Small intestine (tissue), 7 donors: ENCODE measurements around the gene LRRC45. TPM values are rescaled to one million over a fixed set of nuclear protein-coding genes. Genes with fewer than 3 reads are reported as not detected.

ENCODE experiments used
- DNase-seq, 2 donors: peaks; one replicate each; pipeline versions ENCODE4 v3.0.0 to v3.0.0-alpha.2; 2013
- FAIRE-seq: peaks from 2 replicates; lab custom pipeline; 2012; peaks lifted over from hg19 to GRCh38; lab: Jason Lieb, UNC
- H3K27ac ChIP-seq, 3 donors: one replicate each; pipeline ENCODE4 v1.5.1; 2013; ENCODE audit warnings: low read length in 2 of 3, mild to moderate bottlenecking in 2 of 3, control low read depth in 1 of 3, inconsistent platforms in 1 of 3, low read depth in 1 of 3, moderate library complexity in 1 of 3
- H3K27me3 ChIP-seq, 3 donors: one replicate each; pipeline ENCODE4 v1.6.1; 2013; ENCODE audit warnings: low read length in 3 of 3, inconsistent platforms in 1 of 3; ENCODE audit not compliant: control insufficient read depth in 3 of 3, insufficient read depth in 3 of 3
- H3K36me3 ChIP-seq, 3 donors: one replicate each; pipeline ENCODE4 v1.6.1; 2013; ENCODE audit warnings: low read length in 3 of 3, inconsistent platforms in 1 of 3, low read depth in 1 of 3, mild to moderate bottlenecking in 1 of 3, moderate library complexity in 1 of 3; ENCODE audit not compliant: control insufficient read depth in 3 of 3, insufficient read depth in 2 of 3
- H3K4me1 ChIP-seq, 3 donors: one replicate each; pipeline ENCODE4 v1.6.1; 2013; ENCODE audit warnings: low read length in 2 of 3, inconsistent platforms in 1 of 3, low read depth in 1 of 3, mild to moderate bottlenecking in 1 of 3, moderate library complexity in 1 of 3; ENCODE audit not compliant: control insufficient read depth in 3 of 3, insufficient read depth in 2 of 3
- H3K4me3 ChIP-seq, 3 donors: one replicate each; pipeline ENCODE4 v1.5.1; 2013; ENCODE audit warnings: low read length in 3 of 3, control low read depth in 1 of 3, inconsistent platforms in 1 of 3, low read depth in 1 of 3, mild to moderate bottlenecking in 1 of 3, moderate library complexity in 1 of 3
- H3K9me3 ChIP-seq, 2 donors: one replicate each; pipeline ENCODE4 v1.6.1; 2013; ENCODE audit warnings: low read depth in 1 of 2, low read length in 1 of 2; ENCODE audit not compliant: control insufficient read depth in 2 of 2, insufficient read depth in 1 of 2
- WGBS, 3 donors: extraction: QIAGEN DNeasy Blood & Tissue Kit; methylation state at CpG; one replicate each; pipeline ENCODE4 v1.1.7; 2013; 5-methylcytosine and 5-hydroxymethylcytosine counted together
- polyA plus RNA-seq, 4 donors: library from polyadenylated mRNA; stranded (reverse) in 3 of 4; unstranded in 1 of 4; fragments of 200-250 nt in 3 of 4; fragments of 120-200 nt in 1 of 4; gene quantifications; one replicate each; pipeline versions ENCODE4 v1.2.1 to v1.2.3, GENCODE V29; 2013
- donor health status: healthy with polysubstance abuse.
- donor health status: control.
- donor health status: control.
- donor health status: Bipolar disorder and iron deficiency.
- donor health status: healthy.

LRRC45 gene
- polyA plus RNA-seq, 4 donors = 10.8 to 26.7 (median 16.4) TPM

DNA sequence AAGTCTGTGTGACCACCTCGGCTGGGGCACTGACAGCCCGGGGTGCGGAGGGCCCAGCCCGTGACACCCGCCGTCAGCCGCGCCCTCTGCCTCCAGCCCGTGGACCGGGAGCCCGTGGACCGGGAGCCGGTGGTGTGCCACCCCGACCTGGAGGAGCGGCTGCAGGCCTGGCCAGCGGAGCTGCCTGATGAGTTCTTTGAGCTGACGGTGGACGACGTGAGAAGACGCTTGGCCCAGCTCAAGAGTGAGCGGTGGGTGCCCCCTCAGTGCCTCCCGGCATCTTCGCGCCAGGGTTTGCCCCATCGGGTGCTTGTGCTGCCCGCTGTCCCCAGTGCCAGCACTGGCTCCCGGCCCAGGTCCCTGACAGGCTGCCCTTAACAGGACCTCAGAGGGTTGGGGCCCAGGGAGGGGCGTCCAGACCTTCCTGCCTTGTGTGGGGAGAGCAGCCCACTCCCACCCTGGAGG, 14.1 kb upstream of the LRRC45 start:
- no peak overlapping the region for H3K27ac ChIP-seq
- H3K9me3 ChIP-seq = no peaks in the 10 kb centered on the region
- H3K4me3 ChIP-seq = no peak overlapping the region
- peaks cover 0 to 80% (median 2%) of the 10 kb centered on the region in 3 donors for H3K36me3 ChIP-seq
- no peaks in the 10 kb centered on the region for H3K4me1 ChIP-seq
- DNase-seq (no peak), FAIRE-seq (no peak)
- WGBS, 3 donors = 90 to 93% (median 92%) methylated on average over 15 to 28 of the region's 28 CpGs
- no peaks in the 10 kb centered on the region for H3K27me3 ChIP-seq

DNA sequence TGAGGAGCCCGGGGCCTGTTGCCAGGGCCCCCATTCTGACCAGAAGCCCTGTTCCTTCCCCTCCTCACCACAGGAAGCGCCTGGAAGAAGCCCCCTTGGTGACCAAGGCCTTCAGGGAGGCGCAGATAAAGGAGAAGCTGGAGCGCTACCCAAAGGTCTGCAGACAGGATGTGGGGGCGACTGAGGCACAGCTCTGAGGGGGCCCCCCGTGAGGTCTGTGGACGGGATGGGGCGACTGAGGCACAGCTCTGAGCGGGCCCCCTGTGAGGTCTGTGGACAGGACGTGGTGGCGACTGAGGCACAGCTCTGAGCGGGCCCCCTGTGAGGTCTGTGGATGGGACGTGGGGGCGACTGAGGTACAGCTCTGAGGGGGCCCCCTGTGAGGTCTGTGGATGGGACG, 13.7 kb upstream of the LRRC45 start:
- H3K27ac ChIP-seq = no peak overlapping the region
- H3K4me3 ChIP-seq = no peak overlapping the region
- 82 to 86% (median 83%) methylated on average over 15 of the region's 15 CpGs for WGBS, 3 donors
- DNase-seq = no peak
- H3K4me1 ChIP-seq = no peaks in the 10 kb centered on the region
- H3K27me3 ChIP-seq = no peaks in the 10 kb centered on the region
- no peaks in the 10 kb centered on the region for H3K9me3 ChIP-seq
- H3K36me3 ChIP-seq = peaks cover 0 to 80% (median 2%) of the 10 kb centered on the region in 3 donors
- FAIRE-seq = no peak

GRCh38 chr17:82010575-82011525, 12.3 kb upstream of the LRRC45 start:
- Histone ChIP-seq H3K9me3 (no peaks in the 10 kb centered on the region), H3K27me3 (no peaks in the 10 kb centered on the region), H3K4me1 (no peaks in the 10 kb centered on the region), H3K27ac (no peak overlapping the region), H3K36me3 (peaks cover 0 to 71% (median 0%) of the 10 kb centered on the region in 3 donors), H3K4me3 (no peak overlapping the region)
- WGBS, 3 donors = 92 to 93% (median 93%) methylated on average over 34 to 39 of the region's 39 CpGs
- FAIRE-seq (no peak), DNase-seq (no peak)

DNA sequence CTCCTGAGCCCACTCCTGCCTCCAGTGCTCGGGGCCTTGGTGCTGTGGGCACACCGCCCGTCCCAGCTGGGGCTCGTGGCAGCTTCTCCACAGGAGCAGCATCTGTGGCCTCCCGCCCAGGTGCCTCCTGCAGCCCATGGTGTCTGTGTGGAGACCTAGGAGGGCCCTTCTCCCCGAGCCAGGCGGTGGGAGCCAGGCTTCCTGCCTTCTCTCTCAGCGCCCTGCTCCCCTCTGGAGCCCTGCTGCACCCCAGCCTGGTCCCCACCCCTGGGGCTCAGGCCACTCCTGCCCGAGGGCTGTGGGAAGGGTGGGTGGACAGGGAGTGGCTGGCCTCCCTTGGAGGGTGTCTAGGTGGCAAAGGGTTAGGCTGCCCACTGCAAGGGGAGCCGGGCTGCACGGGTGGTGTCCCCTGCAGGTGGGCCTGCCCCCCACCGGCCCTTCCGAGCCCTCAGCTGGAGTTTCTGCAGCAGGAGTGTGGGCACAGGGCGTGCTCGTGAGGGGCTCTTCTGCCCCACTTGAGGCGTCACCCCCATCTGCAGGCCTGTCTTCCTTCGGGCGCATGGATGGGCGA, 11.4 kb upstream of the LRRC45 start:
- DNase-seq (no peak), FAIRE-seq (no peak)
- Histone ChIP-seq H3K4me1 (no peaks in the 10 kb centered on the region), H3K9me3 (no peaks in the 10 kb centered on the region), H3K36me3 (peaks cover 0 to 68% (median 0%) of the 10 kb centered on the region in 3 donors), H3K27ac (no peak overlapping the region), H3K4me3 (no peak overlapping the region), H3K27me3 (no peaks in the 10 kb centered on the region)
- 89 to 93% (median 93%) methylated on average over 17 to 19 of the region's 19 CpGs for WGBS, 3 donors

DNA sequence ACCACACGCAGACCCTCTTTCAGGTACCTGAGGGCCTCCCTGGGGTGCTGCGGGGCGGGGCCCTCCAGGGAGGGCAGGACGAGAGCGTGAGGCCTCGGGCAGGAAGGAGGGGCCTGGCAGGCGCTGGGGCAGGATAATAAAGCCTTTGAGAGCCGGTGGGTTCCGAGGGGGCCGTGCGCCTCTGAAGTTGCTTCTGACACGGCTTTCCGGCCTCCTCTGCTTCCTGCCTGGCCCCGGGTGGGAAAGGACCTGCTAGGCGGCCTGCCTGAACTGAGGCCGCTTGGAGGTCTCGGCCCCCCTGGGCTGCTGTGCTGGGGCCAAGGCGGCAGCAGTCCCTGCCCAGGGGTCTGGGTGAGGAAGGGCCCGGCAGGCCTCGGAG, 10.9 kb upstream of the LRRC45 start:
- no peak for FAIRE-seq

GRCh38 chr17:82012640-82013295, 10.3 kb upstream of the LRRC45 start:
- 86 to 97% (median 92%) methylated on average over 16 to 19 of the region's 19 CpGs for WGBS, 3 donors
- no peak overlapping the region for H3K4me3 ChIP-seq
- DNase-seq = no peak
- peaks cover 0 to 71% (median 0%) of the 10 kb centered on the region in 3 donors for H3K36me3 ChIP-seq
- H3K4me1 ChIP-seq = no peaks in the 10 kb centered on the region
- no peak for FAIRE-seq
- no peak overlapping the region for H3K27ac ChIP-seq
- H3K9me3 ChIP-seq = no peaks in the 10 kb centered on the region
- no peaks in the 10 kb centered on the region for H3K27me3 ChIP-seq

More for the DNA sequence above, 10.9 kb upstream of the LRRC45 start:
- H3K27me3 ChIP-seq = no peaks in the 10 kb centered on the region
- H3K9me3 ChIP-seq = no peaks in the 10 kb centered on the region
- no peaks in the 10 kb centered on the region for H3K4me1 ChIP-seq
- no peak overlapping the region for H3K4me3 ChIP-seq
- peaks cover 0 to 69% (median 0%) of the 10 kb centered on the region in 3 donors for H3K36me3 ChIP-seq
- H3K27ac ChIP-seq = no peak overlapping the region
- 74 to 91% (median 76%) methylated on average over 17 to 20 of the region's 20 CpGs for WGBS, 3 donors
- no peak for DNase-seq

- FAIRE-seq (no peak), DNase-seq (no peak)
- Histone ChIP-seq H3K27me3 (no peaks in the 10 kb centered on the region), H3K9me3 (no peaks in the 10 kb centered on the region), H3K36me3 (peaks cover 0 to 73% (median 0%) of the 10 kb centered on the region in 3 donors), H3K4me1 (no peaks in the 10 kb centered on the region), H3K27ac (peak overlapping the region in 1 of 3 donors; percentile 33), H3K4me3 (no peak overlapping the region)
- WGBS, 3 donors = 75 to 87% (median 75%) methylated on average over 20 to 22 of the region's 22 CpGs
Measured at GRCh38 chr17:82013341-82013740, 9.8 kb upstream of the LRRC45 start.

- peaks cover 0 to 78% (median 0%) of the 10 kb centered on the region in 3 donors for H3K36me3 ChIP-seq
- WGBS, 3 donors = 76 to 90% (median 85%) methylated on average over 16 of the region's 16 CpGs
- H3K27me3 ChIP-seq = no peaks in the 10 kb centered on the region
- FAIRE-seq (no peak), DNase-seq (no peak)
- no peaks in the 10 kb centered on the region for H3K4me1 ChIP-seq
- no peaks in the 10 kb centered on the region for H3K9me3 ChIP-seq
- H3K4me3 ChIP-seq = no peak overlapping the region
- peak overlapping the region in 1 of 3 donors; percentile 33 for H3K27ac ChIP-seq
Measured at GRCh38 chr17:82013772-82014321, 9.3 kb upstream of the LRRC45 start.
